HepG2 (cell line): ENCODE results near the gene SH3GL2.

Experiments used
- CBX5 ChIP-seq: sonication (generic); formaldehyde crosslinking; IDR thresholded peaks from 2 replicates; pipeline ENCODE4 v1.4.0; 2020; ENCODE audit warnings: missing genetic modification reagents, borderline replicate concordance
- CEBPG ChIP-seq: IDR thresholded peaks from 2 replicates; pipeline ENCODE4 v1.6.1; 2016
- CHCHD3 ChIP-seq: sonication (generic); formaldehyde crosslinking; IDR thresholded peaks from 2 replicates; pipeline ENCODE4 v1.8.0; 2022; ENCODE audit warnings: mild to moderate bottlenecking, missing genetic modification reagents, moderate library complexity
- CREM ChIP-seq, 2 experiments: sonication (generic) in 1 of 2; formaldehyde crosslinking in 1 of 2; IDR thresholded peaks; 2 replicates each; pipeline versions ENCODE4 v1.4.0 to v1.6.1; 2016 to 2020; ENCODE audit warnings: antibody characterized with exemption in 1 of 2, mild to moderate bottlenecking in 1 of 2, missing genetic modification reagents in 1 of 2
- EZH2 ChIP-seq: conservative IDR thresholded peaks from 2 replicates; pipeline ENCODE4 v1.6.1; 2012; ENCODE audit warnings: mild to moderate bottlenecking, low read depth, low read length, moderate library complexity
- NR1H2 ChIP-seq: sonication (generic); formaldehyde crosslinking; IDR thresholded peaks from 2 replicates; pipeline ENCODE4 v1.8.1; 2022; ENCODE audit warnings: low read depth, missing genetic modification reagents, borderline replicate concordance
- TRIM24 ChIP-seq: sonication (generic); formaldehyde crosslinking; IDR thresholded peaks from 2 replicates; pipeline ENCODE4 v1.8.0; 2022; ENCODE audit warnings: mild to moderate bottlenecking, missing genetic modification reagents
- ZFP1 ChIP-seq: IDR thresholded peaks from 2 replicates; pipeline ENCODE4 v1.6.1; 2016
- ZNF674 ChIP-seq: sonication (generic); formaldehyde crosslinking; IDR thresholded peaks from 2 replicates; pipeline ENCODE4 v1.5.0; 2020; ENCODE audit warnings: low read depth, mild to moderate bottlenecking, missing genetic modification reagents
- ZNF878 ChIP-seq: sonication (generic); formaldehyde crosslinking; IDR thresholded peaks from 2 replicates; pipeline ENCODE4 v1.8.1; 2023; ENCODE audit warnings: mild to moderate bottlenecking, missing genetic modification reagents, moderate library complexity
- TF ChIP-seq, protein P1 (sequence below): sonication (generic); formaldehyde crosslinking; IDR thresholded peaks from 2 replicates; pipeline ENCODE4 v1.5.0; 2020; ENCODE audit warnings: mild to moderate bottlenecking, missing genetic modification reagents, moderate library complexity
- TF ChIP-seq, protein P2 (sequence below): IDR thresholded peaks from 2 replicates; pipeline ENCODE4 v1.6.1; 2016; ENCODE audit warnings: mild to moderate bottlenecking, missing biosample characterization, missing genetic modification reagents

DNA sequence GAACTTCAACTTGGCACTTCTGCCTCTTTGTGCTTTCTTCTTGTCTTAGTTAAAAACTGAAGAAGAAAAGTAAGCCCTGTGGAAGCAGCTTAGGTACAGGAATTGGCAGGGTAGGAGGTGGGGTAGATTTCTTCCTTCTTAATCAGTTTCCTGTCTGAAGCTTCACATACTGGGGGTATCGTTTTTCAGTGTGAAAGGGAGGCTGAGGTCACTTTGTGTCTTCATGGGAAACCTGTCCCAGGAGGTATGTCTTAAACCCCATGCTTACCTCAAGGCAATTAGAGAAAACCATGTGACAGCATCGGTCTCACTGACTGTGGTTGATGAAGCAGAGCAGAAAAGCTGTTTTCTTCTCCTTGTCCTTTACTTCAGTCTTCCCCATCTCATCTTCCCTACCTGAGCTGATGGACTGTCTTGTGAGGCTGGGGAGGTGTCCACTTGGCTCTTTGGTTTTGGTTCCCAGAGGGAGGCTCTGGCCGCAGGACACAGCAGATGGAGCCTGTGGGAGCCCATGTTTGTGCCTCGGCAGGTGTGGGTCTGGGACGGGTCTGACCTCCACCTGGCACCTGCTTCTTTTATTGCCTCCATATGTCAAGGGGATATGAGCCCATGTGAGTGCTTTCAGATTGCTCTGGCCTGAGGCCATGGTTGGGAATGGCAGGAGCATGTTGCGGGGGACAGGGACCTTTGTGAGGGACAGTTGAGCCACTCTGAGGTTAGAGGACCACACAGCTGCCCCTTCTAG, 47.0 kb downstream of the SH3GL2 start:
- TF ChIP-seq CHCHD3 (CRISPR knock-in tag), result no peak
- TF ChIP-seq NR1H2, result no peak
- TF ChIP-seq CBX5, result no peak
- TF ChIP-seq ZNF878 (CRISPR knock-in tag), result no peak
- no peak for TF ChIP-seq ZNF674 (CRISPR knock-in tag)
- no peak for TF ChIP-seq CREM (IDR thresholded peaks at IDR 0.05)
- TF ChIP-seq CREM (CRISPR knock-in tag; IDR thresholded peaks at IDR 0.05), result no peak
- TF ChIP-seq, protein P1, sequence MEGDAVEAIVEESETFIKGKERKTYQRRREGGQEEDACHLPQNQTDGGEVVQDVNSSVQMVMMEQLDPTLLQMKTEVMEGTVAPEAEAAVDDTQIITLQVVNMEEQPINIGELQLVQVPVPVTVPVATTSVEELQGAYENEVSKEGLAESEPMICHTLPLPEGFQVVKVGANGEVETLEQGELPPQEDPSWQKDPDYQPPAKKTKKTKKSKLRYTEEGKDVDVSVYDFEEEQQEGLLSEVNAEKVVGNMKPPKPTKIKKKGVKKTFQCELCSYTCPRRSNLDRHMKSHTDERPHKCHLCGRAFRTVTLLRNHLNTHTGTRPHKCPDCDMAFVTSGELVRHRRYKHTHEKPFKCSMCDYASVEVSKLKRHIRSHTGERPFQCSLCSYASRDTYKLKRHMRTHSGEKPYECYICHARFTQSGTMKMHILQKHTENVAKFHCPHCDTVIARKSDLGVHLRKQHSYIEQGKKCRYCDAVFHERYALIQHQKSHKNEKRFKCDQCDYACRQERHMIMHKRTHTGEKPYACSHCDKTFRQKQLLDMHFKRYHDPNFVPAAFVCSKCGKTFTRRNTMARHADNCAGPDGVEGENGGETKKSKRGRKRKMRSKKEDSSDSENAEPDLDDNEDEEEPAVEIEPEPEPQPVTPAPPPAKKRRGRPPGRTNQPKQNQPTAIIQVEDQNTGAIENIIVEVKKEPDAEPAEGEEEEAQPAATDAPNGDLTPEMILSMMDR (CRISPR knock-in tag), result no peak
- no peak for TF ChIP-seq CEBPG
- no peak for TF ChIP-seq EZH2
- TF ChIP-seq ZFP1 (CRISPR knock-in tag), result no peak
- TF ChIP-seq TRIM24, result no peak
- TF ChIP-seq, protein P2, sequence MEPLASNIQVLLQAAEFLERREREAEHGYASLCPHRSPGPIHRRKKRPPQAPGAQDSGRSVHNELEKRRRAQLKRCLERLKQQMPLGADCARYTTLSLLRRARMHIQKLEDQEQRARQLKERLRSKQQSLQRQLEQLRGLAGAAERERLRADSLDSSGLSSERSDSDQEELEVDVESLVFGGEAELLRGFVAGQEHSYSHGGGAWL (CRISPR knock-in tag), result no peak
